ENCODE measurements around the gene CDH12. TPM values are rescaled to one million over a fixed set of nuclear protein-coding genes. Genes with fewer than 3 reads are reported as not detected.

The CDH12 gene
- total and polyA plus RNA-seq, 9 donors = 0.05 to 3.4 (median 0.28) TPM; not detected in 4

DNA sequence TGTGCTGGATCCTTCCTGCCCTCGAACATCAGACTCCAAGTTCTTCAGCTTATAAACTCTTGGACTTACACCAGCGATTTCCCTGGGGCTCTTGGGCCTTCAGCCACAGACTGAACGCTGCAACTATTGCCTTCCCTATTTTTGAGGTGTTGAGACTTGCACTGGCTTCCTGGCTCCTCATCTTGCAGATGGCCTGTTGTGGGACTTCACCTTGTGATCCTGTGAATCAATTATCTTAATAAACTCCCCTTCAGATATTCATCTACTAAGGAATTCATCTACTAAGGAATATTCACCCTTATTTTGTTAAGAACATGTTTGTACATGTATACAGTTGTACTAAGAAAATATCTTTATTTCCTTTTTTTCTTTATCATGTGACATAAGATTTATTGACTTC, 1079.7 kb downstream of the CDH12 start:
- Histone ChIP-seq H3K4me3 (no peak overlapping the region), H3K27me3 (no peaks in the 10 kb centered on the region), H3K4me1 (ENCODE audit: insufficient read depth) (no peaks in the 10 kb centered on the region), H3K9me3 (no peaks in the 10 kb centered on the region), H3K27ac (no peak overlapping the region), H3K36me3 (no peaks in the 10 kb centered on the region)
- no peak for DNase-seq
- 87 to 95% (median 89%) methylated on average over 3 of the region's 3 CpGs for WGBS, 3 donors
- TF ChIP-seq EP300 (IDR thresholded peaks at IDR 0.05) = no peak
- TF ChIP-seq POLR2A (IDR thresholded peaks at IDR 0.05) = no peak
- TF ChIP-seq, protein P1, sequence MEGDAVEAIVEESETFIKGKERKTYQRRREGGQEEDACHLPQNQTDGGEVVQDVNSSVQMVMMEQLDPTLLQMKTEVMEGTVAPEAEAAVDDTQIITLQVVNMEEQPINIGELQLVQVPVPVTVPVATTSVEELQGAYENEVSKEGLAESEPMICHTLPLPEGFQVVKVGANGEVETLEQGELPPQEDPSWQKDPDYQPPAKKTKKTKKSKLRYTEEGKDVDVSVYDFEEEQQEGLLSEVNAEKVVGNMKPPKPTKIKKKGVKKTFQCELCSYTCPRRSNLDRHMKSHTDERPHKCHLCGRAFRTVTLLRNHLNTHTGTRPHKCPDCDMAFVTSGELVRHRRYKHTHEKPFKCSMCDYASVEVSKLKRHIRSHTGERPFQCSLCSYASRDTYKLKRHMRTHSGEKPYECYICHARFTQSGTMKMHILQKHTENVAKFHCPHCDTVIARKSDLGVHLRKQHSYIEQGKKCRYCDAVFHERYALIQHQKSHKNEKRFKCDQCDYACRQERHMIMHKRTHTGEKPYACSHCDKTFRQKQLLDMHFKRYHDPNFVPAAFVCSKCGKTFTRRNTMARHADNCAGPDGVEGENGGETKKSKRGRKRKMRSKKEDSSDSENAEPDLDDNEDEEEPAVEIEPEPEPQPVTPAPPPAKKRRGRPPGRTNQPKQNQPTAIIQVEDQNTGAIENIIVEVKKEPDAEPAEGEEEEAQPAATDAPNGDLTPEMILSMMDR (IDR thresholded peaks at IDR 0.05) = no peak
- intact Hi-C loops (cut with DNase I) = no loop called here

DNA sequence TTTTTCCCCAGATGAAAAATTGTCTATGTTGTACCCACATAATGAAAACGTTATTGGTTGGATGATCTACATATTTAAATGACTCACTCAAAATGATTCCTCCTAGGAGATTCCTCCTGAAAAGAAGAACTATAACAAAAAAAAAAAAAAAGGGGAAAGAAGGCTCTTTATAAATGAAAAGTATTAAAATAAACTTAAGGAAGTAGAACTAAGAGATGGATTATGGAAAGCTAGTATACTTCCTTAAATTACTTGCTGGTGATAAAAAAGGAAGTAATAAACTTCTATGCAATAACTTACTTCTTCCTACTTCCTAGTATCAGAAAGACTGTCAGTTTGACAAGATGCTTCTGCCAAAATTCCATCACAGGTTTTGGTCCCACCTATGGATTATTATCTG, 1087.7 kb downstream of the CDH12 start:
- no peak overlapping the region for H3K27ac ChIP-seq
- H3K36me3 ChIP-seq = no peaks in the 10 kb centered on the region
- no peak for TF ChIP-seq EP300 (IDR thresholded peaks at IDR 0.05)
- TF ChIP-seq, protein P1 (IDR thresholded peaks at IDR 0.05) = no peak
- TF ChIP-seq POLR2A (IDR thresholded peaks at IDR 0.05) = no peak
- 26 to 40% (median 38%) methylated on average over 1 of the region's 1 CpG for WGBS, 3 donors
- no peaks in the 10 kb centered on the region for H3K27me3 ChIP-seq
- no peaks in the 10 kb centered on the region for H3K4me1 ChIP-seq (ENCODE audit: insufficient read depth)
- intact Hi-C loops (cut with DNase I) = no loop called here
- no peaks in the 10 kb centered on the region for H3K9me3 ChIP-seq
- no peak for DNase-seq
- H3K4me3 ChIP-seq = no peak overlapping the region

DNA sequence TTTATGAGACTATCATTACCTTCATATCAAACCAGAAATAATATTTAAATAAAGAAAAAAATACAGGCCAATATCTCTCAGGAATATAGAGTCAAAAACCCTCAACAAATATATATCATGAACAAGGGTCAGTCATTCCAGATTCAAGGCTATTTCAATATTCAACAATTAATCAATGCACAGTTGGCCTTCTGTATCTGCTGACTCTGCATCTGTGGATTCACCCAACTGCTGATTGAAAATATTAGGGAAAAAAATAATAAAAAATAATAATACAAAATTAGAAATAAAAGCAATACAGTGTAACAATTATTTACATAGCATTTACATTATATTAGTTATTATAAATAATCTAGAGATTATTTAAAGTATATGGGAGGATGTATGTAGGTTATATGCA, 1114.0 kb downstream of the CDH12 start:
- no peak for DNase-seq
- no peaks in the 10 kb centered on the region for H3K27me3 ChIP-seq
- intact Hi-C loops (cut with DNase I) = no loop called here
- no peaks in the 10 kb centered on the region for H3K9me3 ChIP-seq
- TF ChIP-seq, protein P1 (IDR thresholded peaks at IDR 0.05) = no peak
- TF ChIP-seq EP300 (IDR thresholded peaks at IDR 0.05) = no peak
- no peak for TF ChIP-seq POLR2A (IDR thresholded peaks at IDR 0.05)
- no peak overlapping the region for H3K27ac ChIP-seq
- H3K4me1 ChIP-seq (ENCODE audit: insufficient read depth) = no peaks in the 10 kb centered on the region
- no peaks in the 10 kb centered on the region for H3K36me3 ChIP-seq
- H3K4me3 ChIP-seq = no peak overlapping the region

DNA sequence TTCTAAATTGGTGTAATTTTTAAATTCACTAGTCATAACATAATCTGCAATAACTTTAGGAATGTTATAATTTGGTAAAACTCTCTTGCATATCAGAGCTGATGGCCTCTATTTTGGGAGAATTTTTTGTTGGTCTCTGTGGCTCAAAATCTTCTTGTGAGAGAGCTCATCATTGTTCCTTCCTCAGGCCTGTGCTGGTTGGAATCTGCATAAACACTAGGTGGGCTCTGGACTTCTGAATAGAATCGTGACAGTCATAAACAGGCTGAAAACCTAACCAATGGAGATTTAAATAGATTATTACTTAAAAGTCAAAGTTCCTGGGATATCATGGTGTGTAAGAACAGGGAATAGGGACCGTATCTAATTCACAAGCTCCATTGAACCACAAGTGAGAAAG, 1129.6 kb downstream of the CDH12 start:
- Histone ChIP-seq H3K9me3 (no peaks in the 10 kb centered on the region), H3K4me3 (no peak overlapping the region), H3K27ac (no peak overlapping the region), H3K27me3 (no peaks in the 10 kb centered on the region), H3K4me1 (ENCODE audit: insufficient read depth) (no peaks in the 10 kb centered on the region), H3K36me3 (no peaks in the 10 kb centered on the region)
- no peak for DNase-seq
- WGBS, 3 donors = 62 to 69% (median 64%) methylated on average over 2 of the region's 2 CpGs
- intact Hi-C loops (cut with DNase I) = no loop called here
- TF ChIP-seq EP300 (IDR thresholded peaks at IDR 0.05) = no peak
- TF ChIP-seq, protein P1 (IDR thresholded peaks at IDR 0.05) = no peak
- no peak for TF ChIP-seq POLR2A (IDR thresholded peaks at IDR 0.05)

All from ovary (tissue), 9 donors.